Activated T-cell treated with anti-CD3 and anti-CD28 coated beads, Interleukin-2, amount 50 U/mL, for 1 hour (primary cell): ENCODE data around the gene ITGB6.
"Not testable (repeated sequence)": the region's sequence is repeated elsewhere in the genome, so short reads cannot be mapped to it uniquely, and the experiment has no call there.

Source experiments
- DNase-seq: peaks from one replicate; pipeline ENCODE4 v3.0.0-alpha.2; 2020

Gene ITGB6

GRCh38 chr2:160137464-160137863 is 62.6 kb downstream of the ITGB6 start:
- DNase-seq, result no peak

GRCh38 chr2:160132761-160133160 is 67.3 kb downstream of the ITGB6 start:
- no peak for DNase-seq

GRCh38 chr2:160126756-160127155 is 73.3 kb downstream of the ITGB6 start:
- no peak for DNase-seq

GRCh38 chr2:160126315-160126714 is 73.8 kb downstream of the ITGB6 start:
- no peak for DNase-seq

GRCh38 chr2:160125828-160126227 is 74.2 kb downstream of the ITGB6 start:
- DNase-seq, result no peak

GRCh38 chr2:160125366-160125765 is 74.7 kb downstream of the ITGB6 start:
- no peak for DNase-seq

- no peak for DNase-seq
These were observed 75.5 kb downstream of the ITGB6 start for GRCh38 chr2:160124571-160124970.

GRCh38 chr2:160114721-160115120 is 85.4 kb downstream of the ITGB6 start:
- not testable (repeated sequence) for DNase-seq

GRCh38 chr2:160114020-160114419 is 86.1 kb downstream of the ITGB6 start:
- no peak for DNase-seq

- no peak for DNase-seq
These were observed 87.9 kb downstream of the ITGB6 start for GRCh38 chr2:160111951-160112798.

GRCh38 chr2:160110674-160111239 is 89.3 kb downstream of the ITGB6 start:
- no peak for DNase-seq

GRCh38 chr2:160109939-160110673 is 90.0 kb downstream of the ITGB6 start:
- peak; percentile 21 for DNase-seq

GRCh38 chr2:160109243-160109642 is 90.8 kb downstream of the ITGB6 start:
- no peak for DNase-seq

GRCh38 chr2:160108646-160109045 is 91.4 kb downstream of the ITGB6 start:
- no peak for DNase-seq

- DNase-seq, result no peak
These were observed 94.7 kb downstream of the ITGB6 start for GRCh38 chr2:160105366-160105765.

GRCh38 chr2:160104115-160104514 is 96.0 kb downstream of the ITGB6 start:
- DNase-seq, result no peak

GRCh38 chr2:160097326-160097725 is 102.7 kb downstream of the ITGB6 start:
- DNase-seq, result no peak

GRCh38 chr2:160096409-160096808 is 103.7 kb downstream of the ITGB6 start:
- DNase-seq, result no peak

GRCh38 chr2:160092445-160092844 is 107.6 kb downstream of the ITGB6 start:
- no peak for DNase-seq

- DNase-seq, result no peak
These were observed 108.7 kb downstream of the ITGB6 start for GRCh38 chr2:160091381-160091780.

GRCh38 chr2:160087854-160088745 is 112.0 kb downstream of the ITGB6 start:
- no peak for DNase-seq

- DNase-seq, result no peak
These were observed 114.4 kb downstream of the ITGB6 start for GRCh38 chr2:160085662-160086061.
